Stimulated activated CD4-positive, alpha-beta T cell treated with anti-CD3 and anti-CD28 coated beads, Interleukin-15, amount 100 ng/mL, for 48 hours (primary cell): ENCODE data around the gene DAZAP1.

ENCODE experiments used
- DNase-seq, 2 donors: peaks; one replicate each; pipeline ENCODE4 v3.0.0-alpha.2; 2020; ENCODE audit warnings: low read depth in 2 of 2

The DAZAP1 gene

DNA sequence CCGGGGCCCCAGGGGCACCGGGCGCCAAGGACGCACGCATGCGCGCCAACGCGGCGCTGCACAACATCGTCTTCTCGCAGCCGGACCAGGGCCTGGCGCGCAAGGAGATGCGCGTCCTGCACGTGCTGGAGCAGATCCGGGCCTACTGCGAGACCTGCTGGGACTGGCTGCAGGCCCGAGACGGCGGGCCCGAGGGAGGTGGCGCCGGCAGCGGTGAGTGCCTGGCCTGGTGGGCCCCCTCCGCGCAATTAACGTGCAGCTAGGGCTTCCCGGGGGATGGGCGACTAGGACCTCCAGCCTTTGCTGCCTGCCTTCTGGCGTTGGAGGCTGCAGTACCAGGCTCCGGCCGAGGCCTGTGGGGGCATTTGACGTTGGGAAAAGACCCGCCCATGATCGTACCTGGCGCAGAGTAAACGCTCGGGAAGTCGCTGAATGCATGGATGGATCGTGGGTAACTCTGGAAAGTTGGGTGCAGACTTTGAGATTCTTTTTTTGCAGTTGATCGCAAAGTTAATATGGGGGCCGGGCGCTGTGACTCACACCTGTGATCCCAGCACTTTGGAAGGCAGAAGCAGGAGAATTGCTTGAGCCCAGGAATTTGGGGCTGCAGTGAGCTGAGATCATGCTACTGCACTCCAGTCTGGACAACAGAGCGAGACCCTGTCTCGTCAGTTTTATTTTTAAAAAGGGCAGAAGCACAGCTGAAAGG lies 49.8 kb downstream of the DAZAP1 start:
- DNase-seq: no peak

DNA sequence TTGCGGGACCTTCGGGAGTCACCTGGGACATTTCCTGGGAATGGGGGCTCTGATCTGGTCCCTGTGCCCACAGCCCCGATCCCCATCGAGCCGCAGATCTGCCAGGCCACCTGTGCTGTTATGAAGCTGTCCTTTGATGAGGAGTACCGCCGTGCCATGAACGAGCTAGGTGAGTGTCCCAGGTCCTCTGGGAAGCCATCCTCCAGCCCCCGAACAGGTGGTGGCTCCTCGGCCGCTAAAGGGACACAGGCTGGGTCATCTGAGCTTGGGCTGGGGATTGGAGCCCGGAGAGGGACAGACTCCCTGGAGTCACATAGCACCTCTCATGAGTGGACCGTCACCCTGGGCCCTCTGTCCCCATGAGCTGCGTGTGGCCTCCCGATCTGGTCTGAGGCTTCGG lies 50.5 kb downstream of the DAZAP1 start:
- DNase-seq: no peak

DNA sequence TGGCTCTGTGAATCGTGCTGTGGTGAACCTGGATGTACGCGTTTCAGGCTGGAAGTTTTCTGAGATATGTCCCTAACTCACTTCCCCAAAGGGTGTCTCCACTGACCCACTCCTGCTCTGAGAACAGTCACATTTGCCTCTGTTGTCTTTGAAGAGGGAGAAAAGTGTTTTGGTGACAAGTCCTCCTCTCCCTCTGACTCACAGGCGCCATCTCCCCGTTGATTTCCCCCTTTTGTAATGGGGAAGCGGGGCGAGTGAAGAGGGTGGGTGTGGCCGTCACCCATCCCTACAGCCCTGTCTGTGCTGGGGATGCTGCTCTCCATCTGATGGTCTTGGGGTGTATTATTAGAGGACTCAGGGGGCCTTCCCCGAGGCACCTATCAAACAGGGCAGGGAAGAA lies 52.1 kb downstream of the DAZAP1 start:
- DNase-seq: no peak

DNA sequence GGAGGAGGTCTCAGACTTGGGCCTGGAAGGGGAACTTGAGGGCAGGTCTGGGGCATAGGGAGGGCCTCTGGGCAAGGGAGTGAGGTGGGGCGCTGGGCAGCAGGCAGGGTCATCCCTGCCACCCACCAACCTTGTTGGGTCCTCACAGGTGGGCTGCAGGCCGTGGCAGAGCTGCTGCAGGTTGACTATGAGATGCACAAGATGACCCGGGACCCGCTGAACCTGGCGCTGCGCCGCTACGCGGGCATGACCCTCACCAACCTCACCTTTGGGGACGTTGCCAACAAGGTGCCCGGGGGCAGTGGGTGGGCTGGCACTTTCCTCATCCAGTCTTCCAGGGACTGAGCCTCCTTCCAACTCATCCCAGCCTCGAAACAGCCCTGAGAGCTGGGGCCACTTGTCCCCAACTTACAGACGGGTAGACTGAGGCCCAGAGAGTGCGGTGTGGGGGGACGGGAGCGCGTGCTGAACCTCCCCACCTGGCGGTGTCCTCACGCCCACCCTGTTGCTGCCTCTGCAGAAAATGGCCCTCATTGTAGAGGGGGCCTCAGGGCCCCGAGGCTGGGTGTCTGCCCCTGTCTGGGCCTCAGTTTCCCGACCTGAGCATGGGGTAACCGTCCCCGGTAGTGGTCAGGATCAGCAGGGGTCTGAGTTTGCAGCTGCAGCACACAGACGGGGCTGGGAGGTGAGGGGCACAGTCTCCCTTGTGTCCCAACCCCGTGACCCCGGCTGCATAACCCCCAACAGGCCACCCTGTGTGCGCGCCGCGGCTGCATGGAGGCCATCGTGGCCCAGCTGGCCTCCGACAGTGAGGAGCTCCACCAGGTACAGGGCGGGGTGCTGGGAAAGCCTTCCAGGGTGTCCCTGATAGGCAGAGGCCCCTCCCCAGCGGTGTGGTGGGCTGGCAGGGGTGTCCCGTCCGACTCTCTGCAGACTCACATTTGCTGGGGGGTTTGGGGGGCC lies 52.9 kb downstream of the DAZAP1 start:
- no peak for DNase-seq

DNA sequence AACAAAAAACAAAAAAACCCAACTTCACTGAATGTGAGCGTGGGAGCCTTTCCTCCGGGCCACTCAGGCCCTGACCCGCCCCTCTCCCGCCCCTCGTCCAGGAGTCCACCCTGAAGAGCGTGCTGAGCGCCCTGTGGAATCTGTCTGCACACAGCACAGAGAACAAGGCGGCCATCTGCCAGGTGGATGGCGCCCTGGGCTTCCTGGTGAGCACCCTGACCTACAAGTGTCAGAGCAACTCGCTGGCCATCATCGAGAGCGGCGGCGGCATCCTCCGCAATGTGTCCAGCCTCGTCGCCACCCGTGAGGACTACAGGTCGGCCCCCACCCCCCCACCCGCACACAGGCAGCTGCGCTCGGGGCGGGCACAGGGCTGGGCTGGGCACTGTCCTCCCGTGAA lies 54.5 kb downstream of the DAZAP1 start:
- no peak for DNase-seq

DNA sequence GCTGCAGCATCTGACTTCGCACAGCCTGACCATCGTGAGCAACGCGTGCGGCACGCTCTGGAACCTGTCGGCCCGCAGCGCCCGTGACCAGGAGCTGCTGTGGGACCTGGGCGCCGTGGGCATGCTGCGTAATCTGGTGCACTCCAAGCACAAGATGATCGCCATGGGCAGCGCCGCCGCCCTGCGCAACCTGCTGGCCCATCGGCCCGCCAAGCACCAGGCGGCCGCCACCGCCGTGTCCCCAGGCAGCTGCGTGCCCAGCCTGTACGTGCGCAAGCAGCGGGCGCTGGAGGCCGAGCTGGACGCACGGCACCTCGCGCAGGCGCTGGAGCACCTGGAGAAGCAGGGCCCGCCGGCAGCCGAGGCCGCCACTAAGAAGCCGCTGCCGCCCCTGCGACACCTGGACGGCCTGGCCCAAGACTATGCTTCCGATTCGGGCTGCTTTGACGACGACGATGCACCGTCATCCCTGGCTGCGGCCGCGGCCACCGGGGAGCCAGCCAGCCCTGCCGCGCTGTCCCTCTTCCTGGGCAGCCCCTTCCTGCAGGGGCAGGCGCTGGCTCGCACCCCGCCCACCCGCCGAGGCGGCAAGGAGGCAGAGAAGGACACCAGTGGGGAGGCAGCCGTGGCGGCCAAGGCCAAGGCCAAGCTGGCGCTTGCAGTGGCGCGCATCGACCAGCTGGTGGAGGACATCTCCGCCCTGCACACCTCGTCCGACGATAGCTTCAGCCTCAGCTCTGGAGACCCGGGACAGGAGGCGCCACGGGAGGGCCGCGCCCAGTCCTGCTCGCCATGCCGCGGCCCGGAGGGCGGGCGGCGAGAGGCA lies 58.0 kb downstream of the DAZAP1 start:
- no peak for DNase-seq

DNA sequence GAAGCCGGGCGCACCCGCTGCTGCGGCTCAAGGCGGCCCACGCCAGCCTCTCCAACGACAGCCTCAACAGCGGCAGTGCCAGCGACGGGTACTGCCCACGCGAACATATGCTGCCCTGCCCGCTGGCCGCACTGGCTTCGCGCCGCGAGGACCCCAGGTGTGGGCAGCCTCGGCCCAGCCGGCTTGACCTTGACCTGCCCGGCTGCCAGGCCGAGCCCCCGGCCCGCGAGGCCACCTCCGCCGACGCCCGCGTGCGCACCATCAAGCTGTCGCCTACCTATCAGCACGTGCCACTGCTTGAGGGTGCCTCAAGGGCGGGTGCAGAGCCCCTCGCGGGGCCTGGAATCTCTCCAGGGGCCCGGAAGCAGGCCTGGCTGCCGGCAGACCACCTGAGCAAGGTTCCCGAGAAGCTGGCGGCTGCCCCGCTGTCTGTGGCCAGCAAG lies 58.7 kb downstream of the DAZAP1 start:
- no peak for DNase-seq

DNA sequence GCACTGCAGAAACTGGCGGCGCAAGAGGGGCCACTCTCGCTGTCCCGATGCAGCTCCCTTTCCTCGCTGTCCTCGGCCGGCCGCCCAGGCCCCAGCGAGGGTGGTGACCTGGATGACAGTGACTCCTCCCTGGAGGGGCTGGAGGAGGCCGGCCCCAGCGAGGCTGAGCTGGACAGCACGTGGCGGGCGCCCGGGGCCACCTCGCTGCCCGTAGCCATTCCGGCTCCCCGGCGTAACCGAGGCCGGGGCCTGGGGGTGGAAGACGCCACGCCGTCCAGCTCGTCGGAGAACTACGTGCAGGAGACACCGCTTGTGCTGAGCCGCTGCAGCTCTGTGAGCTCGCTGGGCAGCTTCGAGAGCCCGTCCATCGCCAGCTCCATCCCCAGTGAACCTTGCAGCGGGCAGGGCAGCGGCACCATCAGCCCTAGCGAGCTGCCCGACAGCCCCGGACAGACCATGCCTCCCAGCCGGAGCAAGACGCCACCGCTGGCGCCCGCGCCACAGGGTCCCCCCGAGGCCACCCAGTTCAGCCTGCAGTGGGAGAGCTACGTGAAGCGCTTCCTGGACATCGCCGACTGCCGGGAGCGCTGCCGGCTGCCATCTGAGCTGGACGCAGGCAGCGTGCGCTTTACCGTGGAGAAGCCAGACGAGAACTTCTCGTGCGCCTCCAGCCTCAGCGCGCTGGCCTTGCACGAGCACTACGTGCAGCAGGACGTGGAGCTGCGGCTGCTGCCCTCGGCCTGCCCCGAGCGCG lies 59.3 kb downstream of the DAZAP1 start:
- DNase-seq: no peak

DNA sequence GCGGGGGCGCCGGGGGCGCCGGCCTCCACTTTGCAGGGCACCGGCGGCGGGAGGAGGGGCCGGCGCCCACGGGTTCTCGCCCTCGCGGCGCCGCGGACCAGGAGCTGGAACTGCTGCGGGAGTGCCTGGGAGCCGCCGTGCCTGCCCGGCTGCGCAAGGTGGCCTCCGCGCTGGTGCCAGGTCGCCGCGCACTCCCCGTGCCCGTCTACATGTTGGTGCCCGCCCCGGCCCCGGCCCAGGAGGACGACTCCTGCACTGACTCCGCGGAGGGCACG lies 59.8 kb downstream of the DAZAP1 start:
- no peak for DNase-seq

DNA sequence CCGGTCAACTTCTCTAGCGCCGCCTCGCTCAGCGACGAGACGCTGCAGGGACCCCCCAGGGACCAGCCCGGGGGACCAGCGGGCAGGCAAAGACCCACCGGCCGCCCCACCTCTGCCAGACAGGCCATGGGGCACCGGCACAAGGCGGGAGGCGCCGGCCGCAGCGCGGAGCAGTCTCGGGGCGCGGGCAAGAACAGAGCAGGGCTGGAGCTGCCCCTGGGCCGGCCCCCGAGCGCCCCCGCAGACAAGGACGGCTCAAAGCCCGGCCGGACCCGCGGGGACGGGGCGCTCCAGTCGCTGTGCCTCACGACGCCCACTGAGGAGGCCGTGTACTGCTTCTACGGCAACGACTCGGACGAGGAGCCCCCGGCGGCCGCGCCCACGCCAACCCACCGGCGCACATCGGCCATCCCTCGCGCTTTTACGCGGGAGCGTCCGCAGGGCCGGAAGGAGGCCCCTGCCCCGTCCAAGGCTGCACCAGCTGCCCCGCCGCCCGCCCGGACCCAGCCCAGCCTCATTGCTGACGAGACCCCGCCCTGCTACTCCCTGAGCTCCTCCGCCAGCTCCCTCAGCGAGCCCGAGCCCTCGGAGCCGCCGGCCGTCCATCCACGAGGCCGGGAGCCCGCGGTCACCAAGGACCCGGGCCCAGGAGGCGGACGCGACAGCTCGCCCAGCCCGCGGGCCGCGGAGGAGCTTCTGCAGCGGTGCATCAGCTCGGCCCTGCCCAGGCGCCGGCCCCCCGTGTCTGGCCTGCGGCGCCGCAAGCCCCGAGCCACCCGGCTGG lies 60.3 kb downstream of the DAZAP1 start:
- DNase-seq: no peak

DNA sequence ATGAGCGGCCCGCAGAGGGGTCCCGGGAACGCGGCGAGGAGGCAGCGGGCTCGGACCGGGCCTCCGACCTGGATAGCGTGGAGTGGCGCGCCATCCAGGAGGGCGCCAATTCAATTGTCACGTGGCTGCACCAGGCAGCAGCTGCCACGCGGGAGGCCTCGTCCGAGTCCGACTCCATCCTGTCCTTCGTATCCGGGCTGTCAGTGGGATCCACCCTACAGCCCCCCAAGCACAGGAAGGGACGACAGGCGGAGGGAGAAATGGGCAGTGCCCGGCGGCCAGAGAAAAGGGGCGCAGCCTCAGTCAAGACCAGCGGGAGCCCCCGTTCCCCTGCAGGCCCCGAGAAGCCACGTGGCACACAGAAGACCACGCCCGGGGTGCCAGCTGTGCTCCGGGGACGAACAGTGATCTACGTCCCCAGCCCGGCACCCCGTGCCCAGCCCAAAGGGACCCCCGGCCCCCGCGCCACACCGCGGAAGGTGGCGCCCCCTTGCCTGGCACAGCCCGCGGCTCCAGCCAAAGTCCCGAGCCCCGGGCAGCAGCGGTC lies 61.0 kb downstream of the DAZAP1 start:
- no peak for DNase-seq

DNA sequence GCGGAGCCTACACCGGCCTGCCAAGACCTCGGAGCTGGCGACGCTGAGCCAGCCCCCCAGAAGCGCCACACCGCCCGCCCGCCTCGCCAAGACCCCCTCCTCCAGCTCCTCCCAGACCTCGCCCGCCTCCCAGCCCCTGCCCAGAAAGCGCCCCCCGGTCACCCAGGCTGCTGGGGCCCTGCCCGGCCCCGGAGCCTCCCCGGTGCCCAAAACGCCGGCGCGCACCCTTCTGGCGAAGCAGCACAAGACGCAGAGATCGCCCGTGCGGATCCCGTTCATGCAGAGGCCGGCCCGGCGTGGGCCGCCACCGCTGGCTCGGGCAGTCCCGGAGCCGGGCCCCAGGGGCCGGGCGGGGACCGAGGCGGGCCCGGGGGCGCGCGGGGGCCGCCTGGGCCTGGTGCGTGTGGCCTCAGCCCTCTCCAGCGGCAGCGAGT lies 61.5 kb downstream of the DAZAP1 start:
- no peak for DNase-seq

DNA sequence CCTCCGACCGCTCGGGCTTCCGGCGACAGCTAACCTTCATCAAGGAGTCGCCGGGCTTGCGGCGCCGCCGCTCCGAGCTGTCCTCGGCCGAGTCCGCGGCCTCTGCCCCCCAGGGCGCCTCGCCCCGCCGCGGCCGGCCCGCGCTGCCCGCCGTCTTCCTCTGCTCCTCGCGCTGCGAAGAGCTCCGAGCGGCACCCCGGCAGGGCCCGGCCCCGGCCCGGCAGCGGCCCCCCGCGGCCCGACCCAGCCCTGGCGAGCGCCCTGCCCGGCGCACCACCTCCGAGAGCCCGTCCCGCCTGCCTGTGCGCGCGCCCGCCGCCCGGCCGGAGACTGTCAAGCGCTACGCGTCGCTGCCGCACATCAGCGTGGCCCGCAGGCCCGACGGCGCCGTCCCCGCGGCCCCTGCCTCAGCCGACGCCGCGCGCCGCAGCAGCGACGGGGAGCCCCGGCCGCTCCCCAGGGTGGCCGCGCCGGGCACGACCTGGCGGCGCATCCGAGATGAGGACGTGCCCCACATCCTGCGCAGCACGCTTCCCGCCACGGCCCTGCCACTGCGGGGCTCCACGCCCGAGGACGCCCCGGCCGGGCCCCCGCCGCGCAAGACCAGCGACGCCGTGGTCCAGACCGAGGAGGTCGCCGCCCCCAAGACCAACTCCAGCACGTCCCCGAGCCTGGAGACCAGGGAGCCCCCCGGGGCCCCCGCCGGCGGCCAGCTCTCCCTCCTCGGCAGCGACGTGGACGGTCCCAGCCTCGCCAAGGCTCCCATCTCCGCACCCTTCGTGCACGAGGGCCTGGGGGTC lies 62.1 kb downstream of the DAZAP1 start:
- no peak for DNase-seq

DNA sequence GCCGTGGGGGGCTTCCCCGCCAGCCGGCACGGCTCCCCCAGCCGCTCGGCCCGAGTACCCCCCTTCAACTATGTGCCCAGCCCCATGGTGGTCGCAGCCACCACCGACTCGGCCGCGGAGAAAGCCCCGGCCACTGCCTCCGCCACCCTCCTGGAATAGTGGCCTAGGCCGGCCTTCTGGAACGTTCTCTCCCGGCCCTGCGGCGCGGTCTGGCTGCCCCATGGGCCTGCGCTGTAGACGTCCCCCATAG lies 62.6 kb downstream of the DAZAP1 start:
- DNase-seq: no peak

DNA sequence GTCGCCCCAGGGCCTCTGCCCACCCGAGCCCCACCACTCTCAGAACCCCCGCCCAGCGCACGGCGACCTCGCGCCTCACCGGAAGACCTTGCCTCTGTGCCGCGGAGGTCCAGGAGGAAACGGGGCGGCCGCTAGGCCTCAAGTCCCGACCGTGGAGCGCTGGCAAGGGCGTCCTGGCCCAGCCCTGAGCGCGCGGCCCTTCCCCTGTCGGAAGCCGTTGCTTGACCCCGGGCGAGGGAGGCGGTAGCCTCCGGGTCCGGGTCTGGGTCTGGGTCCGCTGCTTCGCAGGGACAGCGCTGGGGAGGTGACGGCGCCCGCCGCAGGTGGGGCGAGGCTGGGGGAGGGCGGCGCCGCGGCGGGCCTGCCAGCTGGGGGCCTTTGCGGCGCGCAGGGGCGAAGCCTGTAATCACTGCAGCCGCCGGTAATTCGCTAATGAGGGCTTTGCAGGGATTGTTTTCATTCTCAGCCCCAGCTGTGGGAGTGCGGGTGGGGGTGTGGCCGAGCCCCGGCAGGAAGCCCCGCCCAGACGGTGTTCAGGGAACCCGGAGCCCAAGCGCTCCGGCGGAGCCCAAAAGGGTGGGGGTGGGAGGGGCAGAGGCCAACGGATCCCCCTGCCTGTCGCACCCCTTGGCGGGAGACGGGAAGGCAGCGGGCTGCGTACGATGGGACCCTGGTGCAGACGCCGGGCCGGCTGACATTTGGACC lies 63.1 kb downstream of the DAZAP1 start:
- no peak for DNase-seq

DNA sequence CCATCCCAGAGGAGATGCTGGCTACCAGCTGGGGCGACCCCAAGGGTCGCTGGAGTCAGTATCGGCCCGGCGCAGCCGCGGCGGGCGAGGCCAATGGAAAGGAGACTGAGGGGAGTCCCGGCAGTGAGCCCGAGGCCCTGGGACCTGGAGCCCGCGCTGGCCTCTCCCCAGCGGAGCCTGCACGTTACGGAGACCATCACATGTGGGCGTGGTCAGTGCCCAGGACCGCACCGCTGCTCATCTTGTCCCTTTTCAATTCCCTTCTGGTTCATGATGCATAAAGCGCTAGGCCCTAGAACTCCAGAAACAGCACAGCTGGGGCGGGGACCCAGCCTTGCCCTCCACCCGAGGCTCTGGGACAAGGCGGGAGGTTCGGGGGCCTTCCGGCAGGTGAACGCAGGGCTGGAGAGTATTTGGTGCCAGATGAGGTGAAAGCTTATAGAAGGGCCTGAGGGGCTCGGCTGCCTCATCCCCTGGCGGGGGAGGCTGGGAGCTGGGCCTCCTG lies 63.7 kb downstream of the DAZAP1 start:
- no peak for DNase-seq

DNA sequence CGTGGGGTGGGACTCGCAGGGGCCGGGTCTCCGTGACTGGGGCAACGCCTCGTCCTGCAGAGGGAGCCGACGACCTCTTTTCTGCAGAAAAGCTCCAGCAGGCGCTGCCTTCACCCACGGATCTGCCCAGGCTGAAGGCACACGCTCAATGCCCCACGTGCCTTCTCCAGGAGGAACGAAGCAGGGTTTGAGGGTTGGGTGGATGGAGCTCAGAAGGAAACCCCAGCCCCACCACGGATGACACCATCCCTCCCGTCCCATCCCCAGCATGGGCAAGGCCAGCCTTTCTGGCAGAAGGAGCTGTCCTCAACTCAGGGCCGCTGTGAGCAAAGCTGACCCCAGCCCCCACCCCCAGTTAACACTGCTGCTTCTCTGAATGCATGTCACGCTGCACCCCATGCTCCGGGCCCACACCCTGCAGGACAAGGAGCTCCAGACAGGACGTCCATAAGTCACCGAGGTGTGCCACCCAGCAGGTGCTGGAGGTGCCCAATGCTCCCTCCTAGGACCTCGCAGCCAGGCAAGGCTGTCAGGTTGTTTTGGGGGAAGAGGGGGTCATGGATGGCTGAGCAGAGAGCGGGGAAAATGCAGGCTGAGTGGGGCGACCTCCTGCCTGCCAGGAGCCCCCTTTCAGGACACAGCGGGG lies 64.3 kb downstream of the DAZAP1 start:
- DNase-seq: no peak

DNA sequence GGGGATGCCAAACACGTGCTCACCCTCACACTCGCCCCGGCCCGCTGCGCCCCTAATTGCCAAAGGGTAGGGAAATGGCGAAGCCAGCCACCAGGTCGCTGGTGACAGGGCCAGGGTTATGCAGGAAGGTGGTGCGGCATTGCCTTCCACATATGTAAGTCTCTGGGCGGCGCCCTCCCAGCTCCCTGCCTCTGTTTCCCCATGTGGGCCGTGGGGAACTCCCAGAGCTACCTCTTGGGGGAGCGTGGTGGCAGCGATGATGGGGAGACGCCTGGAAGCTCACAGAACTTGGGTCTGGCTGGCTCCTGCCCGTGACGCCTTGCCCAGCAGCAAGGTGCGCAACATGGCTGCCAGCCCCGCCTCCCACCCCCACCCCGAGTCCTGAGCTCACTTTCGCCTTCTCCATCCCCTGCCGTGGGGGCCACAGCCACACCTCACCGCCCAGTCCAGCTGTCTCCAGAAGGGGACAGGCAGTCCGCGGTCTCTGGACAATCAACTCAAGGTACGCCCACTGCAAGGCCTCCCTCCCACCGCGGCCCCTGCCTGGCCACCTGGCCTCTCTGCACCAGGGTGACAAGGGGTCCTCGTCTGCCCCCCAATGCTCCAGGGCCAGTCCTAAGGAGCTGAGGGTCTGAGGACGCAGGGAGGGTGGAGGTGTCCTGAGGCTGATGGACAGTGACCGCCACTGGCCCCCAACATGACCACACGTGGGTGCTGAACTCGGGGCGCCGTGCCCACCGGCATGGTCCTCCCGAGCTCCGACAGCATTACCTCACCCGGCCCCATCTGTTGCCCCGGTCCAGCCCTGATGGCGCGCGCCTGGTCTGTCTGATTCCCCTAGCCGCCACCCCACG lies 65.1 kb downstream of the DAZAP1 start:
- no peak for DNase-seq
